Activated B cell treated with CpG ODN at 0.5 μM for 24 hours (primary cell): ENCODE results near the gene HORMAD2. TPM values are rescaled to one million over a fixed set of nuclear protein-coding genes. Genes with fewer than 3 reads are reported as not detected.

ENCODE experiments used
- ATAC-seq: fragments of 200-7000 bp; cut with Tn5 transposase; one replicate; pipeline ENCODE4 v1.10.0; 2021; ENCODE audit warnings: low read depth, mild to moderate bottlenecking, moderate library complexity
- CTCF ChIA-PET: fragments of 350-600 bp; sonication (Branson Sonifier 250); formaldehyde crosslinking; loops from one replicate; lab custom pipeline; 2021; ENCODE audit warnings: antibody characterized with exemption; lab: Charles Lee
- POLR2A ChIA-PET: fragments of 350-600 bp; sonication (Branson Sonifier 250); formaldehyde crosslinking; loops from one replicate; lab custom pipeline; 2021; ENCODE audit warnings: antibody characterized with exemption; lab: Charles Lee
- DNase-seq: peaks from one replicate; pipeline ENCODE4 v3.0.0; 2022
- H3K27ac Mint-ChIP-seq: one replicate; pipeline ENCODE4 v1.8.0; 2020; ENCODE audit warnings: mixed read lengths
- H3K27me3 Mint-ChIP-seq: one replicate; pipeline ENCODE4 v1.8.0; 2021; ENCODE audit warnings: mixed read lengths
- H3K36me3 Mint-ChIP-seq: one replicate; pipeline ENCODE4 v1.8.0; 2021; ENCODE audit warnings: low read depth, mixed read lengths
- H3K4me1 Mint-ChIP-seq: one replicate; pipeline ENCODE4 v1.8.0; 2021; ENCODE audit warnings: mixed read lengths
- H3K4me3 Mint-ChIP-seq: one replicate; pipeline ENCODE4 v1.8.0; 2020; ENCODE audit warnings: mild to moderate bottlenecking, mixed read lengths
- H3K9me3 Mint-ChIP-seq: one replicate; pipeline ENCODE4 v1.8.0; 2020; ENCODE audit warnings: mixed read lengths
- intact Hi-C: fragments of 100-400 bp; cut with micrococcal nuclease; formaldehyde crosslinking; loops from one replicate; pipeline ENCODE4 v1.15.1; 2024
- total RNA-seq: library from RNA; stranded (reverse); gene quantifications from 2 replicates; pipeline ENCODE4 v1.2.3, GENCODE V29; 2022
- TF ChIP-seq, protein P1 (sequence below): fragments of 200-600 bp; IDR thresholded peaks from one replicate; pipeline ENCODE4 v1.8.0; 2022; ENCODE audit warnings: antibody characterized with exemption, mild to moderate bottlenecking

HORMAD2 gene
- total RNA-seq, 1 donor from 2014 or later, result not detected

DNA sequence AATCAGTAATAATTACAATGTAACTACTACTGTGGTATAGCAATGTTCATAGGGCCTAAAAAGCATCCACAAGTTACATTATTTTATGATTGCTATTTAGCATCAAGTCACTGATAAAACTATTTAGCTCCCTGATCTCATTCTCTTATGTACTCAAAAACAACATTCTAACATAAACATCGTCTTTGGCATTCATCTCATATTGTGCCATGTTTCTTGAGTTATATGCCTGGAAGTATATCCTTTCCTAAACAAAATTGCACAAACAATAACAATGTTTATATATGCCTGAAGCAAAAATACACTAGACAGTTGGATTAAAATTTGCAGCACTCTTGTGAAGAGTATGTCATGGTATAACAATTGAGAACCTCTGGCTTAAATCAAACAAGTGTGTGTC is 34.1 kb downstream of the HORMAD2 start:
- CTCF ChIA-PET, result interaction anchor here (1.2 kb wide), 1 partner anchor 273 kb away, joined by 3 read pairs; the partner anchor contains the start of gene RNF215
- no peaks in the 10 kb centered on the region for H3K36me3 Mint-ChIP-seq
- no peak for DNase-seq
- TF ChIP-seq, protein P1, sequence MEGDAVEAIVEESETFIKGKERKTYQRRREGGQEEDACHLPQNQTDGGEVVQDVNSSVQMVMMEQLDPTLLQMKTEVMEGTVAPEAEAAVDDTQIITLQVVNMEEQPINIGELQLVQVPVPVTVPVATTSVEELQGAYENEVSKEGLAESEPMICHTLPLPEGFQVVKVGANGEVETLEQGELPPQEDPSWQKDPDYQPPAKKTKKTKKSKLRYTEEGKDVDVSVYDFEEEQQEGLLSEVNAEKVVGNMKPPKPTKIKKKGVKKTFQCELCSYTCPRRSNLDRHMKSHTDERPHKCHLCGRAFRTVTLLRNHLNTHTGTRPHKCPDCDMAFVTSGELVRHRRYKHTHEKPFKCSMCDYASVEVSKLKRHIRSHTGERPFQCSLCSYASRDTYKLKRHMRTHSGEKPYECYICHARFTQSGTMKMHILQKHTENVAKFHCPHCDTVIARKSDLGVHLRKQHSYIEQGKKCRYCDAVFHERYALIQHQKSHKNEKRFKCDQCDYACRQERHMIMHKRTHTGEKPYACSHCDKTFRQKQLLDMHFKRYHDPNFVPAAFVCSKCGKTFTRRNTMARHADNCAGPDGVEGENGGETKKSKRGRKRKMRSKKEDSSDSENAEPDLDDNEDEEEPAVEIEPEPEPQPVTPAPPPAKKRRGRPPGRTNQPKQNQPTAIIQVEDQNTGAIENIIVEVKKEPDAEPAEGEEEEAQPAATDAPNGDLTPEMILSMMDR, result no peak
- no peak overlapping the region for H3K27ac Mint-ChIP-seq
- POLR2A ChIA-PET, result no interaction called here
- no peaks in the 10 kb centered on the region for H3K4me1 Mint-ChIP-seq
- H3K4me3 Mint-ChIP-seq, result no peak overlapping the region
- intact Hi-C loops, result no loop called here
- H3K27me3 Mint-ChIP-seq, result peaks cover 4% of the 10 kb centered on the region
- H3K9me3 Mint-ChIP-seq, result no peaks in the 10 kb centered on the region
- ATAC-seq, result no peak

- ChIA-PET POLR2A (no interaction called here), CTCF (no interaction called here)
- Mint-ChIP-seq H3K4me3 (no peak overlapping the region), H3K4me1 (no peaks in the 10 kb centered on the region), H3K27me3 (peaks cover 8% of the 10 kb centered on the region), H3K9me3 (no peaks in the 10 kb centered on the region), H3K36me3 (no peaks in the 10 kb centered on the region), H3K27ac (no peak overlapping the region)
- DNase-seq (no peak), ATAC-seq (no peak)
- intact Hi-C loops, result no loop called here
- TF ChIP-seq, protein P1, result no peak
Observed at GRCh38 chr22:30115705-30116104, 35.4 kb downstream of the HORMAD2 start.

GRCh38 chr22:30116362-30117117 is 36.3 kb downstream of the HORMAD2 start:
- Mint-ChIP-seq H3K27ac (no peak overlapping the region), H3K9me3 (no peaks in the 10 kb centered on the region), H3K36me3 (no peaks in the 10 kb centered on the region), H3K4me1 (no peaks in the 10 kb centered on the region), H3K4me3 (no peak overlapping the region), H3K27me3 (peaks cover 8% of the 10 kb centered on the region)
- ChIA-PET CTCF (interaction anchor here (1.6 kb wide), 1 partner anchor 9 kb away, joined by 4 read pairs; no protein-coding TSS in a partner anchor), POLR2A (interaction anchor here (0.6 kb wide), 2 partner anchors 79 to 156 kb away, joined by 3 to 9 read pairs; no protein-coding TSS in a partner anchor)
- TF ChIP-seq, protein P1, result no peak
- DNase-seq, result no peak
- intact Hi-C loops, result no loop called here
- ATAC-seq, result no peak

DNA sequence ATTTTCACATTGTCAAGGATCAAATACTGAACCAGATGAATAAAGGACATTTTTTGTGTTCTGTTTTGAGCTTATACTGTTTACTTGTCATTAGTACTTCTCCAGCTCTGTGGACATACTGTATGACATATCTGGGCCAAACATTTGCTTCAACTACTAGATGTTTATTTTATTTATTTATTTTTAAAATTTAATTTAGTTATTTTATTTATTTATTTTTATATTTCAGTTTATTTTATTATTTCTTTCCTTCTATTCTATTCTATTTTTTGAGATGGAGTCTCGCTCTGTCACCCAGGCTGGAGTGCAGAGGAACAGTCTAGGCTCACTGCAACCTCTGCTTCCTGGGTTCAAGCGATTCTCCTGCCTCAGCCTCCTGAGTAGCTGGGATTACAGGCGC is 37.0 kb downstream of the HORMAD2 start:
- CTCF ChIA-PET, result interaction anchor here (1.6 kb wide), 1 partner anchor 10 kb away, joined by 4 read pairs; no protein-coding TSS in a partner anchor
- Mint-ChIP-seq H3K4me3 (no peak overlapping the region), H3K27me3 (peaks cover 8% of the 10 kb centered on the region), H3K36me3 (no peaks in the 10 kb centered on the region), H3K27ac (no peak overlapping the region), H3K9me3 (no peaks in the 10 kb centered on the region), H3K4me1 (no peaks in the 10 kb centered on the region)
- intact Hi-C loops, result no loop called here
- no peak for DNase-seq
- no peak for ATAC-seq
- TF ChIP-seq, protein P1, result no peak
- POLR2A ChIA-PET, result interaction anchor here (0.6 kb wide), 1 partner anchor 155 kb away, joined by 3 read pairs; no protein-coding TSS in a partner anchor

DNA sequence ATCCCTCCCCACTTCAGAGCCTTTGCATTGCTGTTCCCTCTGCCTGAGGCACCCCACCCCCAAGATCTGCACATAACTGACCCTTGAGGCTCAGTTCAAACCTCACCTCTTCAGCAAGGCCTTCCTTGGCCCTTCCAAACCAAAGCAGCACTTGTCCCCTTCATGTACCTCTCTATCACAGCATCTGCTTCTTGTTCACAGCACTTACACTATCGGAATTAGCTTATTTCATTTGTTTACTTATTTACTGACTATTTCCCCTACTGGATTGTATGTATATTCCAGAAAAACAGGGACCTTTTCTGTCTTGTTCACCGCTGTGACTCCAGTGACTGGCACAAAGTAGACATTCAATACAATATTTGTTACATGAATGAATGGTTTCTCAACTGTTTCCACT is 38.0 kb downstream of the HORMAD2 start:
- TF ChIP-seq, protein P1, result no peak
- Mint-ChIP-seq H3K9me3 (no peaks in the 10 kb centered on the region), H3K4me1 (no peaks in the 10 kb centered on the region), H3K27me3 (peaks cover 8% of the 10 kb centered on the region), H3K36me3 (no peaks in the 10 kb centered on the region), H3K4me3 (no peak overlapping the region), H3K27ac (no peak overlapping the region)
- ATAC-seq (no peak), DNase-seq (no peak)
- ChIA-PET POLR2A (no interaction called here), CTCF (no interaction called here)
- intact Hi-C loops, result no loop called here
